Measurements from ENCODE around the gene ETFB. TPM values are rescaled to one million over a fixed set of nuclear protein-coding genes. Genes with fewer than 3 reads are reported as not detected.

Gene ETFB
- total and polyA plus RNA-seq, 9 of the 15 experiments (the other 6 are each of a cell fraction or from before 2014, with no cell fraction given) = 18.1 to 143 (median 96.1) TPM

DNA sequence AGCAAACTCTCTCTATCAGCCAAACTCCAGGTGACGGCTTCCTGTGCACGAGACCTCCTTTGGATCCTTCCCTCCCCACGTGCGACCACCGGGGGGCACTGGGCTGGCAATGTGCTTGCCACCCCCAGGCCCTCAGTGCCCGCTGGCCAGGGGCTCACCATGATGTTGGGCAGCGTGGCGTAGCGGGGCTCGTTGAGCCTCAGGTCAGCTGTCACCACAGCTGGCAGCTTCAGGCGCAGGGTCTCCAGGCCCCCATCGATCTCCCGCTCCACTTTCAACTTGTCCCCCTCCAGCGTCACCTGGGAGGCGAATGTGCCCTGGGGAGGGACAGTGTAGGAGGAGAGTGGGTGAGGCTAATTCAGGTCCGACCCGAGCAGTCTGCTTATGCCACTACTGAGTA is 19.4 kb downstream of the ETFB start:
- 82% methylated on average over 10 of the region's 17 CpGs for WGBS (ENCODE audit: insufficient coverage, low coverage, missing lambda C conversion rate)
- peaks cover 65% of the 10 kb centered on the region for H3K36me3 ChIP-seq (ENCODE audit: control insufficient read depth, insufficient read depth, low read length)
- no peak overlapping the region for H3K4me2 ChIP-seq (ENCODE audit: insufficient read depth, low read length)
- no peak overlapping the region for H3K4me3 ChIP-seq
- DNase-seq (ENCODE audit: extremely low read depth in 1 of 4, low spot score in 3 of 4) (no peak), FAIRE-seq (no peak), ATAC-seq (no peak)
- no TSS peak for BruUV-seq (replicated peaks)
- in situ Hi-C loops (cut with MboI) (no loop called here), intact Hi-C loops (cut with micrococcal nuclease) (no loop called here)
- no peaks in the 10 kb centered on the region for H3K9me3 ChIP-seq (replicated peaks; ENCODE audit: control insufficient read depth, insufficient read depth, low read depth, low read length)
- H3K27me3 ChIP-seq (ENCODE audit: control insufficient read depth in 2 of 2, insufficient read depth in 2 of 2, low read length in 2 of 2) = no peaks in the 10 kb centered on the region
- no peak overlapping the region for H2AFZ ChIP-seq (ENCODE audit: low read depth, low read length)
- H3K27ac ChIP-seq (ENCODE audit: extremely low read depth, low read depth, low read length) = no peak overlapping the region
- H4K20me1 ChIP-seq (replicated peaks; ENCODE audit: control insufficient read depth, insufficient read depth, low read length) = no peaks in the 10 kb centered on the region
- ChIA-PET CTCF (ENCODE audit: low intra/inter-chr PET ratio) (no interaction called here), POLR2A (interaction anchor here (0.5 to 0.6 kb wide), 2 partner anchors 12 to 33 kb away, joined by 3 read pairs; no protein-coding TSS in a partner anchor)
- H3K9me1 ChIP-seq (ENCODE audit: control insufficient read depth, insufficient read depth, low read length) = peaks cover 5% of the 10 kb centered on the region
- H3K9ac ChIP-seq (ENCODE audit: insufficient read depth in 1 of 2, low read depth in 2 of 2, low read length in 2 of 2) = no peak overlapping the region; a peak in 1 of 4 replicates
- H3K4me1 ChIP-seq (replicated peaks in 1 of 2; ENCODE audit: control insufficient read depth in 2 of 2, insufficient read depth in 2 of 2, low read length in 2 of 2) = peaks cover 33 to 39% of the 10 kb centered on the region in 2 experiments
- TF ChIP-seq KLF1 (tag; IDR thresholded peaks at IDR 0.05) (no peak), SRF (CRISPR knock-in tag; IDR thresholded peaks at IDR 0.05) (no peak), NCOA2 (IDR thresholded peaks at IDR 0.05; ENCODE audit: partially characterized antibody in 2 of 2) (no peak), RBM15 (IDR thresholded peaks at IDR 0.05; ENCODE audit: insufficient read depth, low read length) (no peak), HNRNPK (IDR thresholded peaks at IDR 0.05; ENCODE audit: low read depth, low read length, poor library complexity, severe bottlenecking) (no peak), SIX5 (IDR thresholded peaks at IDR 0.05; ENCODE audit: borderline replicate concordance in 1 of 2, insufficient read depth in 1 of 2, low read depth in 1 of 2, low read length in 2 of 2) (no peak), ZBTB7A (IDR thresholded peaks at IDR 0.05; ENCODE audit: borderline replicate concordance, control insufficient read depth, low read depth, low read length) (no peak), POLR2G (IDR thresholded peaks at IDR 0.05; ENCODE audit: low read depth, low read length) (peak; percentile 64), FOXK2 (conservative IDR thresholded peaks at IDR 0.05 in 1 of 2, IDR thresholded peaks at IDR 0.05 in 1 of 2; ENCODE audit: low read depth in 2 of 2) (no peak), RBFOX2 (IDR thresholded peaks at IDR 0.05; ENCODE audit: low read depth, low read length) (peak; percentile 41; the same call in 1 of the 2 replicates)
- TF ChIP-seq, protein P1, sequence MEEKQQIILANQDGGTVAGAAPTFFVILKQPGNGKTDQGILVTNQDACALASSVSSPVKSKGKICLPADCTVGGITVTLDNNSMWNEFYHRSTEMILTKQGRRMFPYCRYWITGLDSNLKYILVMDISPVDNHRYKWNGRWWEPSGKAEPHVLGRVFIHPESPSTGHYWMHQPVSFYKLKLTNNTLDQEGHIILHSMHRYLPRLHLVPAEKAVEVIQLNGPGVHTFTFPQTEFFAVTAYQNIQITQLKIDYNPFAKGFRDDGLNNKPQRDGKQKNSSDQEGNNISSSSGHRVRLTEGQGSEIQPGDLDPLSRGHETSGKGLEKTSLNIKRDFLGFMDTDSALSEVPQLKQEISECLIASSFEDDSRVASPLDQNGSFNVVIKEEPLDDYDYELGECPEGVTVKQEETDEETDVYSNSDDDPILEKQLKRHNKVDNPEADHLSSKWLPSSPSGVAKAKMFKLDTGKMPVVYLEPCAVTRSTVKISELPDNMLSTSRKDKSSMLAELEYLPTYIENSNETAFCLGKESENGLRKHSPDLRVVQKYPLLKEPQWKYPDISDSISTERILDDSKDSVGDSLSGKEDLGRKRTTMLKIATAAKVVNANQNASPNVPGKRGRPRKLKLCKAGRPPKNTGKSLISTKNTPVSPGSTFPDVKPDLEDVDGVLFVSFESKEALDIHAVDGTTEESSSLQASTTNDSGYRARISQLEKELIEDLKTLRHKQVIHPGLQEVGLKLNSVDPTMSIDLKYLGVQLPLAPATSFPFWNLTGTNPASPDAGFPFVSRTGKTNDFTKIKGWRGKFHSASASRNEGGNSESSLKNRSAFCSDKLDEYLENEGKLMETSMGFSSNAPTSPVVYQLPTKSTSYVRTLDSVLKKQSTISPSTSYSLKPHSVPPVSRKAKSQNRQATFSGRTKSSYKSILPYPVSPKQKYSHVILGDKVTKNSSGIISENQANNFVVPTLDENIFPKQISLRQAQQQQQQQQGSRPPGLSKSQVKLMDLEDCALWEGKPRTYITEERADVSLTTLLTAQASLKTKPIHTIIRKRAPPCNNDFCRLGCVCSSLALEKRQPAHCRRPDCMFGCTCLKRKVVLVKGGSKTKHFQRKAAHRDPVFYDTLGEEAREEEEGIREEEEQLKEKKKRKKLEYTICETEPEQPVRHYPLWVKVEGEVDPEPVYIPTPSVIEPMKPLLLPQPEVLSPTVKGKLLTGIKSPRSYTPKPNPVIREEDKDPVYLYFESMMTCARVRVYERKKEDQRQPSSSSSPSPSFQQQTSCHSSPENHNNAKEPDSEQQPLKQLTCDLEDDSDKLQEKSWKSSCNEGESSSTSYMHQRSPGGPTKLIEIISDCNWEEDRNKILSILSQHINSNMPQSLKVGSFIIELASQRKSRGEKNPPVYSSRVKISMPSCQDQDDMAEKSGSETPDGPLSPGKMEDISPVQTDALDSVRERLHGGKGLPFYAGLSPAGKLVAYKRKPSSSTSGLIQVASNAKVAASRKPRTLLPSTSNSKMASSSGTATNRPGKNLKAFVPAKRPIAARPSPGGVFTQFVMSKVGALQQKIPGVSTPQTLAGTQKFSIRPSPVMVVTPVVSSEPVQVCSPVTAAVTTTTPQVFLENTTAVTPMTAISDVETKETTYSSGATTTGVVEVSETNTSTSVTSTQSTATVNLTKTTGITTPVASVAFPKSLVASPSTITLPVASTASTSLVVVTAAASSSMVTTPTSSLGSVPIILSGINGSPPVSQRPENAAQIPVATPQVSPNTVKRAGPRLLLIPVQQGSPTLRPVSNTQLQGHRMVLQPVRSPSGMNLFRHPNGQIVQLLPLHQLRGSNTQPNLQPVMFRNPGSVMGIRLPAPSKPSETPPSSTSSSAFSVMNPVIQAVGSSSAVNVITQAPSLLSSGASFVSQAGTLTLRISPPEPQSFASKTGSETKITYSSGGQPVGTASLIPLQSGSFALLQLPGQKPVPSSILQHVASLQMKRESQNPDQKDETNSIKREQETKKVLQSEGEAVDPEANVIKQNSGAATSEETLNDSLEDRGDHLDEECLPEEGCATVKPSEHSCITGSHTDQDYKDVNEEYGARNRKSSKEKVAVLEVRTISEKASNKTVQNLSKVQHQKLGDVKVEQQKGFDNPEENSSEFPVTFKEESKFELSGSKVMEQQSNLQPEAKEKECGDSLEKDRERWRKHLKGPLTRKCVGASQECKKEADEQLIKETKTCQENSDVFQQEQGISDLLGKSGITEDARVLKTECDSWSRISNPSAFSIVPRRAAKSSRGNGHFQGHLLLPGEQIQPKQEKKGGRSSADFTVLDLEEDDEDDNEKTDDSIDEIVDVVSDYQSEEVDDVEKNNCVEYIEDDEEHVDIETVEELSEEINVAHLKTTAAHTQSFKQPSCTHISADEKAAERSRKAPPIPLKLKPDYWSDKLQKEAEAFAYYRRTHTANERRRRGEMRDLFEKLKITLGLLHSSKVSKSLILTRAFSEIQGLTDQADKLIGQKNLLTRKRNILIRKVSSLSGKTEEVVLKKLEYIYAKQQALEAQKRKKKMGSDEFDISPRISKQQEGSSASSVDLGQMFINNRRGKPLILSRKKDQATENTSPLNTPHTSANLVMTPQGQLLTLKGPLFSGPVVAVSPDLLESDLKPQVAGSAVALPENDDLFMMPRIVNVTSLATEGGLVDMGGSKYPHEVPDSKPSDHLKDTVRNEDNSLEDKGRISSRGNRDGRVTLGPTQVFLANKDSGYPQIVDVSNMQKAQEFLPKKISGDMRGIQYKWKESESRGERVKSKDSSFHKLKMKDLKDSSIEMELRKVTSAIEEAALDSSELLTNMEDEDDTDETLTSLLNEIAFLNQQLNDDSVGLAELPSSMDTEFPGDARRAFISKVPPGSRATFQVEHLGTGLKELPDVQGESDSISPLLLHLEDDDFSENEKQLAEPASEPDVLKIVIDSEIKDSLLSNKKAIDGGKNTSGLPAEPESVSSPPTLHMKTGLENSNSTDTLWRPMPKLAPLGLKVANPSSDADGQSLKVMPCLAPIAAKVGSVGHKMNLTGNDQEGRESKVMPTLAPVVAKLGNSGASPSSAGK (IDR thresholded peaks at IDR 0.05) = no peak
- H3K79me2 ChIP-seq (ENCODE audit: control insufficient read depth, insufficient read depth, low read length) = no peaks in the 10 kb centered on the region

Measured in K562 (cell line).